HK-2 (cell line): Measurements from ENCODE around the gene NR2F2.

ENCODE experiments used
- DNase-seq: peaks from one replicate; pipeline ENCODE4 v3.0.0-alpha.2; 2018; ENCODE audit not compliant: unreplicated experiment

The NR2F2 gene

GRCh38 chr15:96342406-96343112 is 12.1 kb downstream of the NR2F2 start:
- no peak for DNase-seq

DNA sequence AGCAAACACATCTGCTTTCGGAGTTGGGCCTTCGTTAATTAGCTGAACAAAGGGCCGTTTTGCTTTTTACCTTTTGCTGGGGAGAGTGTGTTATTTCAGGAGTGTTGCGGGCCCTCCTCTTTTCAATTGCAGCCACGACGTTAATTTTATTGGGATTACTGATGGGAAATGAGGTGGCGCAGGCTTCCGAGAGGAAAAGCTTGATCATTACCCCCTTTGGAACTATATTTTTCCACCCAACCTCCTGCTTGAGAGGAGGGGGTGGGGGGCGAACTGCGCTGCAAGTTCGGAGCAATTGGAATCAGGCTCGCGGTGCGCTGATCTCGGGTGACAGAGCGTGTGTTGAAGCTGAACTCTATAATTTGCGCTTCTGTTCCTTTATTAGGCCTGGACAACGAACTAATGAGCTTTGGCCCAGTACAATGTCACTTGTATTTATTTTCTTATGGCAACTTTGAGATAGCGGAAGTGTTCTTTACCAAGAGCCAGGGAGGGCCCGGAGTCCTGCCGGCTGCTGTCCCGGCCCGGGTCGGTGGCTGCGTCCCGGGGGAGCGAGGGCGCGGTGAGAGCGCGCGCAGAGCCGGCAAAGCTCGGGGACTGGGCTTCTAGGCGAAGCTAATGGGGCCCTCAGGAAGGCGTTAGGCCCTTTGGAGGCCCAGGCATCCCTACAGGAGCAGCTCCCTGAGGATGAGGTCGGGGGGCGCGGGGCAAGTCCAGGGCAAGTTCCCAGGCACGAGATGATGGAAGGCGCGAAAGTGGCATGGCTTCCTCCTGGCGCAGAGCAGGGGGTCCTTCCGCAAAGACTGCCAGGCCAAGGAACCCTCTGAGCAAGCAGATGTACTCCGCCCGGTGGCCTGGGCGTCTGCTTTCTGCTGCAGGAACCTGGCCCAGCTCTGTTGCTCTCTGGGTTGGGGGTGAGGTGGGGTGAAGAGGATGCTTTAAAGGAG is 12.9 kb downstream of the NR2F2 start:
- no peak for DNase-seq

DNA sequence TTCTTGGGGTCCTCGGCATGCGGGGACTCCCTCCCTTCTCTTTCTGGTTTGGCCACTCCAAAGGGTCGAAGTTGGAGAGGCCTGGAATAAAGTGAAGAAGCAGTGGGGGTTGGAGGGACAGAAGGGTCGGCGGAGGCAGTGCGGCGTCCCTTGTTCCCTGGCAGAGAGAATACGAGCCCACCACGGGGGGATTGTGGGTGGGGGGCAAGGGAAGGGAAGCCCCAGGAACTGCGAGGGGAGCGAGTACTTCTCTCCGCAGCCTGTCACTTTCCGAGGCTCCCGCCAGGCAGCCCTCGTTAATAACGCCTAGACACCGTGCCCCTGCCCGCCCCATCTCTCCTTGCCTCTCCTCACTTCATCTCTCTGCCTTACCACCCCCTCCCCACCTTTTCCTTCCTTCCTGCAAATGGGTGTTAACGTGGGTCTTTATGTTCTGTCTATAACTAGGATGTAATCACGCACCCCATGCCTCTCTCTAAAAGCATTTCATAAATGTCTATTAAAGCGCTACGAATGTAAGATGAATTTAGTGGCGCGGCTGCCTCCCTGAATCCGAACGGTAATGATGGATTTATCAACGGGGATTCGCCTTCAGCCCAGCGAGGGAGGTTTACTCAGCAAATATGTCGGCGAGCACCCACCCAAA is 13.7 kb downstream of the NR2F2 start:
- no peak for DNase-seq

DNA sequence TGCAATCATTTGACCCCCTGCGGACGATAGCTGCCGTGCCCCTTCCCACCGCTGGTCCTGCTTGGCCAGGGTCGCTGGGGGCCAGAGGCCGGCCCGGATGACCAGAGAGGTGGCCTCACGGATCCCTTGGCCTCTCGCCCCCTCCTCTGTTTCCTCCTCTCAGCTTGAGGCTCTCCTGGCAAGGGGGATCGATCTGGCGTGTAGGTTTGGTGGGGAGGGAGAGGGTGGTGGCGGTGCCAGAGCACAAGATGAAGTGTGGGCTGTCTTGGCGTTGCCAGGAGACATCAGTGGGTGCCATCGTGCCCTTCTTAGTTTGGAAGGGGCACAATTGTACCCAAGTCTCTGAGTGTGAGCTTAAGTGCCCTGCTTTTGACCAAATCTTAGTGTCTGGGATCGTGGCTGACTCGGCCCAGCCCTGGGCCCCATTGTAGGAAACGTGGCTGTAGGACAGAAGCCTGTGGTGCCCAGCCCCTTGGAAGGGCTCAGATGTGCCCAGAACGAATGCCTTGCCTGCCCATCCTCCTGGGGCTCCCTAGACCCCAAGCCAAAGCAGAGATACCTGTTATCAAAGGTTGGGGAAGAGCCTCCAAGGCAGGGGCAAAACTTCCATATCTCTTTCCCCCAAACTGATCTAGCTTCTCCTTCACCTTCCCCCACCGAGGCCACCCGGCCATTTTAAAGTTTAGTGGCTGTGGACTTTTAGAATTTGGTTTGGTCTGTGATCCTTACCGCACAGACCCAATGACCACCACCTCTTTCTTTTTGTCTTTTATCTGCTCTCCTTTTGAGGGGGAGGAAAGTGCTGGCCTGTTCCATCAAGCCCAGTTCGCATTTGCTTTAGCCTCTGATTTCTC is 14.4 kb downstream of the NR2F2 start:
- DNase-seq = no peak

GRCh38 chr15:96345560-96346399 is 15.3 kb downstream of the NR2F2 start:
- no peak for DNase-seq

- no peak for DNase-seq
These were observed 16.0 kb downstream of the NR2F2 start for GRCh38 chr15:96346409-96346970.

- no peak for DNase-seq
These were observed 16.9 kb downstream of the NR2F2 start for GRCh38 chr15:96347181-96348111.

DNA sequence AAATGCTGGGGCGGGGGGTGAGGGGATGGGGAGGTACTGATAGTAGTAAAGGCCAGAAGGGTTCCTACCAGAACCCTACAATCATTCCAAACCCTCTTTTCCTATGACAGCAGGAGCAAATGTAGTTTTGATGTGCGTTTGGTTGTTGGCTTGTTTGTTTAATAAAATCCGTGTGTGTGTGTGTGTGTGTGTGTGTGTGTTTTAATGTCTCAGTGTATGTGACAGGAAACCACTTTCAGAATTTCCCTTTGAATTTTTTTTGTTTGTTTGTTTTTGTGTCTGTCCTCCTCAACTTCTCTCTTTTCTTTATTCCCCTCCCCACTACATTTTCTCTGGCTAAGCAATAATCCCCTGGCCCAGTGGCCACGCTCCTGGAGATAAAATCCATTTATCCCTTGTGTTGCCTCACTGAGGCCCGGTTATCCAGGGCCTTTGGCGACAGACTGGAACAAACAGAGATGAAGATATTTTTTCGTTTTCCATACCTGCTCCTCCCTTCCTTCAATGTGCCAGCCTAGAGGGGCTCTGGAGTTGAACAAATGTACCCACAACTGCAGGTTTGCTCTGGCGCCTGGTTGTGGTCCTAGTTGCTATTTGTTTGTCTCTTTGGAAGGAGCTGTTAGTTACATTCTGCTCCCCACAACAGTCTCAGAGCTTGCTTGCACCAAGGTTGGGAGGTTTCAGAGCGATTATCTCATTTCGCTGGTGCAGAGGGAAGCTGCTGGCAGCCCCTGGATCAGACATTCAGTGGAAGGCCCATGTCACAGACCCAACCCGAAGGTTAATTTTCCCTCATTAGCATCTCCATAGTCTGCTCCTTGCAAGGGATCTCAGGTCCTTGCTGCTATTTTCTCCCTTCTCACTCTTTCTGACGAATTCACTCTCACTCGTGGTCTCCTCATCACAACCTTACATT is 17.9 kb downstream of the NR2F2 start:
- DNase-seq = no peak

DNA sequence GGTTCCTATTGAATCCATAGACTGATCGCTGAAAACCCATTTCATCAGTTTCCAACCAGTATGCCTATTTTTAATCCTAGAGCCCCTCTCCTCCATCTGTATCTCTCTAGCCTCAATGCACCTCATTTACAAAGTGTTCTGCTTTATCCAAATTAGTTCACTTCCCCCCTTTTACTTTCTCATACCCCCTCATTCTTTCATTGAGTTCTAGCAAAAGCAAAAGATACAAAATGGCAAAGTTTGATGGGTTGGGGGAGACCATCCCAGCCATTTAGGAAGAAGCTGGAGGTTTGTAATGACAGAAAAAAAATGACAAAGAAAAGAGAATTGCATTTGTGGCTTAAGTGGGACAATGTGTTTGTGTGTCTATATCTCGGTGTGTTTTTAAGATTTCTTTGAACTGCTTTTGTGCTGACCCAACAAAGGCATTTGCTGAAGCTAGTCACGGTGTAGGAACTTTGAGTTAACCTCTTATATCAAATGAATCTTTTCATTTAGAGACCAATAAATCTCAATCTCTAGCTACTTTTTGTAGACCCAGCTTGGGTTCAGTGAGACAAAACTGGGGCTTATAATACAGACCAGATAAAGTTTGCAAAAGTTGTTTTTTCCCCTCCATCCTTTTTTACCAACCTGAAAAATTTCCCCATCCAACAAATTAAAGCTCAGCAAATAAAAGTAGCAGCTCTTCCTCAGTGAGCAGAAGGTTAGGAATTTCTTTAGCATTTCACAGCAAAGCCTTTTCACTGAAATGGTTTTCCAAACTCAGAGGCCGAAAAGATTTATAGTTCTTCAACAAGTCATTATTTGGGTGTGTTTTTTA is 18.7 kb downstream of the NR2F2 start:
- no peak for DNase-seq

GRCh38 chr15:96349857-96350720 is 19.6 kb downstream of the NR2F2 start:
- DNase-seq = no peak

DNA sequence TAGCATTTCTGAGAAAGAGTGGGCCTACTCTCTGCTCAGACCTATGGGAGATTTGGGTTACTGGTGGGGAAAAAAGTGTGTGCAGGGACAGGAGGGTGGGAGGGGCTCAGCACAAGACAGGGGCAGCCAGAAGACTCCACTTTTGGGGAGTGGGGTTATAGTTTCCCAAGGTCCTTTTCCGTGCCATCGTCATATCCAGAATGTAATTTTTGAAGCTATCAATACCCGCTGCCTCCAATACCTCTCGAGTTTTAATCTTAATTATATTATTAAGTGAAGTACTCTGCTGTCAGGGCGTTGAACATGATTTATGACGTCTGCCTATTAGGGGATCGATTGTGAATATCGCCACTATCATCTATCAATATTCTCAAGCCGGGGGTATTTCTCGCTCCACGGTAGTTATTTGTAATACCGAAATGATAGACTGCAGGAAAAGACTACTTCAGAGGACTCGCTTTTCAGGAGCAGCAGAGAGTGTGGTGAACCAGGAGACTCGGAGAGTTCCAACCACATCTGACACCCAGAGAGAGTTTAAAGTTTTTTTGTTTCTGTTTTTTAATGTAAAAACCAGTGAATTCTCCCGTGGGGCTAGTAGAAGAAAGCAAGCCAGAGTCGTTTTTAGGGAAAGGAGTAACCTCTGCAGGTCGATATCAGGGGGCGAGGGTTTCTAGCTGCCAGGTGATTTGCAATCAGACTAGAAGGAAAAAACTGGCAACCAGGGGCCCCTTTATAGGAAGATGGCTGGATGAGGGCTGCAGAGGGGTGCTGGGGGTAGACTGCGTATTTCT is 20.6 kb downstream of the NR2F2 start:
- DNase-seq = no peak

- no peak for DNase-seq
These were observed 21.5 kb downstream of the NR2F2 start for GRCh38 chr15:96351761-96352603.

DNA sequence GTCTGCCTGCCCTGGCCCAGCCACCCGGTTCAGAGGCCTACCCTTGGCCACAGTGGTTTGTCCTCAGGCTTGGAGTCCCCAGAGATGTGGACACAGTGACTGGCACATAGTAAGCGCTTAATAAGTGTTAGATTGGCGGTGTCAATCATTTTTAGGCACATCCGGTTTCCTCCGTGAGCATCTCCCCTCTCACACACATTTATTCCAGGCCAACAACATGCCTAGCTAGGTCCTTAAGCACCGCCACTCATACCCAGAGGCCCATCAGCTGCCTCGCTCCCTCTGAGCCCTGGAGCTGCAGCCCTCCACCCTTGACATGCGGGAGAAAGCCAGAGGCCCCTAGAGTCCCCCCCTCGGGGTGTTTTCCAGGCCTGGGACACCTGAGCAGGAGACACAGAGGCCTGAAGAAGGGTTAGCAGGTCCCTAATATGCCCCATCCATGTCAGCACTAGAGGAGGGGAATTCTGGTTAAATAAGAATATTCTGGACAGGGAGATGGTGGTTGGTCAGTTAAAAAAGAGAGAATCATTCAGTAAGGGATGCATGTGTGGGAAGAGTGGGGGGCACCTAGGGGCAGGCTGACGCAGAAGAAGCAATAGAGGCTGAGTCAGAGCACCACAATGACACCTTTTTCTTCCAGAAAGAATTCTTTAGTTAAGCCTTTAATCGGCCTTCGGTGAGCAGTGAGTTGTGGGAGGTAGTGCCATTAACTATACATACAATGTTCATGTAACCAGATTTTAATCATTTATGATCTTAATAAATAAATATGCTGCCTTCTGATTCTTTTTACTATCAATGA is 22.3 kb downstream of the NR2F2 start:
- no peak for DNase-seq
